ENCODE measurements around the gene NFATC1.

GRCh38 chr18:79372991-79373390 is 22.7 kb upstream of the NFATC1 start:
- TF ChIP-seq, protein P1, sequence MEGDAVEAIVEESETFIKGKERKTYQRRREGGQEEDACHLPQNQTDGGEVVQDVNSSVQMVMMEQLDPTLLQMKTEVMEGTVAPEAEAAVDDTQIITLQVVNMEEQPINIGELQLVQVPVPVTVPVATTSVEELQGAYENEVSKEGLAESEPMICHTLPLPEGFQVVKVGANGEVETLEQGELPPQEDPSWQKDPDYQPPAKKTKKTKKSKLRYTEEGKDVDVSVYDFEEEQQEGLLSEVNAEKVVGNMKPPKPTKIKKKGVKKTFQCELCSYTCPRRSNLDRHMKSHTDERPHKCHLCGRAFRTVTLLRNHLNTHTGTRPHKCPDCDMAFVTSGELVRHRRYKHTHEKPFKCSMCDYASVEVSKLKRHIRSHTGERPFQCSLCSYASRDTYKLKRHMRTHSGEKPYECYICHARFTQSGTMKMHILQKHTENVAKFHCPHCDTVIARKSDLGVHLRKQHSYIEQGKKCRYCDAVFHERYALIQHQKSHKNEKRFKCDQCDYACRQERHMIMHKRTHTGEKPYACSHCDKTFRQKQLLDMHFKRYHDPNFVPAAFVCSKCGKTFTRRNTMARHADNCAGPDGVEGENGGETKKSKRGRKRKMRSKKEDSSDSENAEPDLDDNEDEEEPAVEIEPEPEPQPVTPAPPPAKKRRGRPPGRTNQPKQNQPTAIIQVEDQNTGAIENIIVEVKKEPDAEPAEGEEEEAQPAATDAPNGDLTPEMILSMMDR (conservative IDR thresholded peaks at IDR 0.05) = no peak
- TF ChIP-seq ZFX (IDR thresholded peaks at IDR 0.05) = no peak

All from C4-2B (cell line).